NCI-H82 (cell line): ENCODE data around the gene ZNRF4.

Experiments used
- DNase-seq: peaks from one replicate; lab custom pipeline; 2025; lab: John Stamatoyannopoulos, UW

The ZNRF4 gene

GRCh38 chr19:5504114-5504513 lies 48.9 kb downstream of the ZNRF4 start:
- peak; percentile 20 for DNase-seq
